PC-3 (cell line): ENCODE results near the gene REXO4. TPM values are rescaled to one million over a fixed set of nuclear protein-coding genes. Genes with fewer than 3 reads are reported as not detected.

ENCODE experiments used
- ATAC-seq: fragments of 200-7000 bp; cut with Tn5 transposase; 2 replicates; pipeline ENCODE4 v1.9.1; 2020; ENCODE audit warnings: mild to moderate bottlenecking, moderate library complexity
- BruUV-seq: library from RNA; stranded (reverse); fragments of 400-500 nt; replicated peaks from 2 replicates; lab custom pipeline; 2021; lab: Mats Ljungman, UMichigan
- CTCF ChIA-PET: fragments of 300-600 bp; sonication (Branson Sonifier 250); formaldehyde crosslinking; loops from one replicate; lab custom pipeline; 2022; ENCODE audit warnings: antibody characterized with exemption; lab: Charles Lee
- POLR2A ChIA-PET: fragments of 300-600 bp; sonication (Branson Sonifier 250); formaldehyde crosslinking; loops from one replicate; lab custom pipeline; 2022; ENCODE audit warnings: antibody characterized with exemption; ENCODE audit not compliant: unreplicated experiment; lab: Charles Lee
- DNase-seq: peaks from one replicate; pipeline ENCODE4 v3.0.0-alpha.2; 2015
- H2AFZ ChIP-seq: fragments of 300-600 bp; sonication (generic); 2 replicates; pipeline ENCODE4 v1.6.0; 2016; ENCODE audit warnings: antibody characterized with exemption, low read length
- H3F3A ChIP-seq: fragments of 300-600 bp; sonication (generic); one replicate; pipeline ENCODE4 v1.6.0; 2017; ENCODE audit warnings: antibody characterized with exemption, low read length, control low read depth, mild to moderate bottlenecking; ENCODE audit not compliant: unreplicated experiment
- H3K27ac ChIP-seq: fragments of 300-600 bp; sonication (generic); 2 replicates; pipeline ENCODE4 v1.5.1; 2016; ENCODE audit warnings: mild to moderate bottlenecking, low read length
- H3K27me3 ChIP-seq: fragments of 300-600 bp; sonication (generic); 2 replicates; pipeline ENCODE4 v1.6.1; 2016; ENCODE audit warnings: low read length, mixed read lengths
- H3K36me3 ChIP-seq: fragments of 300-600 bp; sonication (generic); 2 replicates; pipeline ENCODE4 v1.6.1; 2016; ENCODE audit warnings: low read depth, mixed run types, low read length, mixed read lengths
- H3K4me1 ChIP-seq: fragments of 300-600 bp; sonication (generic); 2 replicates; pipeline ENCODE4 v1.5.1; 2016; ENCODE audit warnings: low read length; ENCODE audit not compliant: insufficient read depth
- H3K4me2 ChIP-seq: fragments of 300-600 bp; sonication (generic); 2 replicates; pipeline ENCODE4 v1.6.0; 2016; ENCODE audit warnings: low read length
- H3K4me3 ChIP-seq: fragments of 300-600 bp; sonication (generic); 2 replicates; pipeline ENCODE4 v1.5.1; 2016; ENCODE audit warnings: mild to moderate bottlenecking, low read length, mixed read lengths
- H3K79me2 ChIP-seq: fragments of 300-600 bp; sonication (generic); 2 replicates; pipeline ENCODE4 v1.6.1; 2017; ENCODE audit warnings: low read length, mixed read lengths
- H3K9ac ChIP-seq: fragments of 300-600 bp; sonication (generic); 2 replicates; pipeline ENCODE4 v1.6.0; 2016; ENCODE audit warnings: mild to moderate bottlenecking, low read length
- H3K9me2 ChIP-seq: fragments of 300-600 bp; sonication (generic); replicated peaks from 2 replicates; pipeline ENCODE4 v1.6.1; 2016; ENCODE audit warnings: mixed run types, low read length, mixed read lengths
- H3K9me3 ChIP-seq: fragments of 300-600 bp; sonication (generic); 2 replicates; pipeline ENCODE4 v1.6.1; 2016; ENCODE audit warnings: low read length, mixed read lengths
- H4K20me1 ChIP-seq: fragments of 300-600 bp; sonication (generic); 2 replicates; pipeline ENCODE4 v1.6.1; 2016; ENCODE audit warnings: low read length, mixed read lengths
- CTCF ChIP-seq: fragments of 300-600 bp; sonication (generic); conservative IDR thresholded peaks from 2 replicates; pipeline ENCODE4 v1.5.1; 2017; ENCODE audit warnings: antibody characterized with exemption, low read depth, mild to moderate bottlenecking, low read length
- EZH2 ChIP-seq: fragments of 300-600 bp; sonication (generic); IDR thresholded peaks from one replicate; pipeline ENCODE4 v1.6.1; 2017; ENCODE audit warnings: antibody characterized with exemption, mild to moderate bottlenecking, low read length; ENCODE audit not compliant: unreplicated experiment
- EZH2phosphoT487 ChIP-seq: fragments of 300-600 bp; sonication (generic); IDR thresholded peaks from 2 replicates; pipeline ENCODE4 v1.6.1; 2018; ENCODE audit warnings: mild to moderate bottlenecking, antibody characterized with exemption, low read length, borderline replicate concordance
- intact Hi-C: fragments of 100-400 bp; cut with micrococcal nuclease; formaldehyde crosslinking; loops from 2 replicates; pipeline ENCODE4 v1.9.0; 2023
- total RNA-seq: library from RNA; depleted of rRNA; stranded (reverse); fragments of >200 nt; gene quantifications from 2 replicates; pipeline ENCODE4 v1.2.3, GENCODE V29; 2014

The REXO4 gene
- total RNA-seq, 1 experiment from 2014 or later = 34.1 TPM

GRCh38 chr9:133448487-133448972 lies 30.7 kb upstream of the REXO4 start:
- TF ChIP-seq EZH2 = no peak
- no peak for TF ChIP-seq CTCF
- no peak for TF ChIP-seq EZH2phosphoT487
- Histone ChIP-seq H3K9me2 (no peaks in the 10 kb centered on the region), H3K4me2 (no peak overlapping the region), H3K4me1 (peaks cover 6% of the 10 kb centered on the region; the same call in 1 of the 2 replicates), H3K27ac (no peak overlapping the region), H3K36me3 (no peaks in the 10 kb centered on the region), H3K4me3 (no peak overlapping the region), H3K9me3 (no peaks in the 10 kb centered on the region), H3K9ac (no peak overlapping the region), H3K27me3 (no peaks in the 10 kb centered on the region), H3F3A (no peaks in the 10 kb centered on the region), H4K20me1 (no peaks in the 10 kb centered on the region), H2AFZ (no peak overlapping the region), H3K79me2 (no peaks in the 10 kb centered on the region)
- POLR2A ChIA-PET = no interaction called here
- ATAC-seq = no peak
- CTCF ChIA-PET = no interaction called here
- intact Hi-C loops = no loop called here
- DNase-seq = no peak
- BruUV-seq = no TSS peak

GRCh38 chr9:133445293-133445969 lies 27.6 kb upstream of the REXO4 start:
- no peak for TF ChIP-seq EZH2
- TF ChIP-seq CTCF = no peak
- TF ChIP-seq EZH2phosphoT487 = no peak
- Histone ChIP-seq H4K20me1 (no peaks in the 10 kb centered on the region), H2AFZ (no peak overlapping the region), H3K79me2 (no peaks in the 10 kb centered on the region), H3K9me2 (no peaks in the 10 kb centered on the region), H3K9ac (no peak overlapping the region), H3K36me3 (no peaks in the 10 kb centered on the region), H3K27ac (no peak overlapping the region), H3K27me3 (no peaks in the 10 kb centered on the region), H3K4me1 (peaks cover 6% of the 10 kb centered on the region; the same call in 1 of the 2 replicates), H3K4me3 (no peak overlapping the region), H3K9me3 (no peaks in the 10 kb centered on the region), H3K4me2 (no peak overlapping the region), H3F3A (no peaks in the 10 kb centered on the region)
- CTCF ChIA-PET = no interaction called here
- BruUV-seq = no TSS peak
- intact Hi-C loops = no loop called here
- POLR2A ChIA-PET = no interaction called here
- no peak for DNase-seq
- ATAC-seq = no peak

- H2AFZ ChIP-seq = no peak overlapping the region
- H3K9me3 ChIP-seq = no peaks in the 10 kb centered on the region
- H3F3A ChIP-seq = no peaks in the 10 kb centered on the region
- H3K79me2 ChIP-seq = no peaks in the 10 kb centered on the region
- no peak overlapping the region for H3K4me3 ChIP-seq
- H3K4me2 ChIP-seq = no peak overlapping the region
- H3K9ac ChIP-seq = no peak overlapping the region
- no peaks in the 10 kb centered on the region for H3K4me1 ChIP-seq
- ChIA-PET CTCF (no interaction called here), POLR2A (no interaction called here)
- no peaks in the 10 kb centered on the region for H3K36me3 ChIP-seq
- no peak for ATAC-seq
- no peak for TF ChIP-seq EZH2
- no peak for TF ChIP-seq EZH2phosphoT487
- no peak for TF ChIP-seq CTCF
- intact Hi-C loops = no loop called here
- no peaks in the 10 kb centered on the region for H4K20me1 ChIP-seq
- no peaks in the 10 kb centered on the region for H3K9me2 ChIP-seq
- BruUV-seq = no TSS peak
- H3K27me3 ChIP-seq = no peaks in the 10 kb centered on the region
- DNase-seq = no peak
- no peak overlapping the region for H3K27ac ChIP-seq
Measured at GRCh38 chr9:133443982-133444381, 26.2 kb upstream of the REXO4 start.
